C4-2B (cell line): ENCODE data around the gene MOXD1.

Experiments used
- H3K27ac ChIP-seq: fragments of 450-650 bp; 2 replicates; pipeline ENCODE4 v1.5.1; 2017
- ZFX ChIP-seq: fragments of 450-650 bp; IDR thresholded peaks from 2 replicates; pipeline ENCODE4 v1.6.1; 2017
- TF ChIP-seq, protein P1 (sequence below): fragments of 450-650 bp; conservative IDR thresholded peaks from 2 replicates; pipeline ENCODE4 v1.5.1; 2017; ENCODE audit warnings: mild to moderate bottlenecking

Gene MOXD1

DNA sequence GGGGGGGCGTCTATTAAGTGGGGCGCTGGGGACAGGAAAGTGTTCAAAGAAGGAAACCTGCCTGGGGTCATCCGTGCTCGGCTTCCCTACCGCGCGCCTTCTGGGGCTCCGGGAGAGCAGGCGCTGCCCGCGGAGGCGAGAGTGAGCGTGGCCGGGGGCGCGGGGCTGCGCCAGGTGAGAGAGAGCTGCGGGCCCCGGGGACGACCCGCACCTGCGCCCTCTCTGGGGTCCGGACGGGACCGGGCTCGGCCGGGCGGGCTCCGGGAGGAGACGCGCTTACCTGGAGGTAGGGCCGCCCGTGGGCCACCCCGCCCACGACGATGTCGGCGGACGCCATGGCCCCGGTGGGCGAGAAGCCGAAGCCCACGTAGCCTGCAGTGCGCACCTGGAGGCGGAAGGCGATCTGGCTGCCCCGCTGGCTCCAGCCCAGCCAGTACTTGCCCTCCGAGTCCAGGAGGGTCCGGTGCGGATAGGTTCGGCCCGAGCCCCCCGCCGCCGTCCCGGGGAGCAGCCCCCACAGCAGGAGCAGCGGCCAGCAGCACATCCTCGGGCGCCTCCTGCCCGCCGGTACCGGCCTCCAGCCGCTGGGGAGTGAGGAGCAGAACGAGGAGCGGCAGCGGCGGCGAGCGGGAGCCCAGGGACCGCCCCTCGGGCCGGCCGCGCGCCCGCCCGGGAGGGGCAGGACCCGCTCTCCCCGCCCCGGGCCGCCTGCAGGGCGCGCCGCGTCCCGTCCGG lies at the start of gene MOXD1:
Gene MOXD1 (minus strand): TSS at position 593 of the 735 bp plus-strand sequence. CDS start 49 bp downstream, at position 544.
- H3K27ac ChIP-seq, result no peak within 1 kb of the TSS
- TF ChIP-seq, protein P1, sequence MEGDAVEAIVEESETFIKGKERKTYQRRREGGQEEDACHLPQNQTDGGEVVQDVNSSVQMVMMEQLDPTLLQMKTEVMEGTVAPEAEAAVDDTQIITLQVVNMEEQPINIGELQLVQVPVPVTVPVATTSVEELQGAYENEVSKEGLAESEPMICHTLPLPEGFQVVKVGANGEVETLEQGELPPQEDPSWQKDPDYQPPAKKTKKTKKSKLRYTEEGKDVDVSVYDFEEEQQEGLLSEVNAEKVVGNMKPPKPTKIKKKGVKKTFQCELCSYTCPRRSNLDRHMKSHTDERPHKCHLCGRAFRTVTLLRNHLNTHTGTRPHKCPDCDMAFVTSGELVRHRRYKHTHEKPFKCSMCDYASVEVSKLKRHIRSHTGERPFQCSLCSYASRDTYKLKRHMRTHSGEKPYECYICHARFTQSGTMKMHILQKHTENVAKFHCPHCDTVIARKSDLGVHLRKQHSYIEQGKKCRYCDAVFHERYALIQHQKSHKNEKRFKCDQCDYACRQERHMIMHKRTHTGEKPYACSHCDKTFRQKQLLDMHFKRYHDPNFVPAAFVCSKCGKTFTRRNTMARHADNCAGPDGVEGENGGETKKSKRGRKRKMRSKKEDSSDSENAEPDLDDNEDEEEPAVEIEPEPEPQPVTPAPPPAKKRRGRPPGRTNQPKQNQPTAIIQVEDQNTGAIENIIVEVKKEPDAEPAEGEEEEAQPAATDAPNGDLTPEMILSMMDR, result no peak; the same call in 1 of the 2 replicates
- TF ChIP-seq ZFX, result no peak

DNA sequence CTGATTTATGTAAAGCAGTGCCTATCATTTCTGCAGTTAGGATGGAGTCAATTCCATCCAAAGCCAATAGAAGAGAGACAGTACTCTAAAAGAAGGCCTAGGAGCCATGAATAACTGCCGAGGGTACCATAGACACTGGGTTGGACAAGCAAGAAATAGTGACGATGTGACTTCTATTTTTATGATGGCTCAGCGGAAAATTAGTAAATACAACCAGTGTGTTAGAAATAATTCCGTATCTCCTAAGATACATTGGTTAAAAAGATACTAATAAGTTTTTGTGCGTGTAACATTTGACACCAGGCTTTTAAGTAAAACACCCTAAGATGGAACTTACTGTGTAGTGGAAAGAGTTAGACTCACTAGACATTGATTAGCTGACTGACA lies 45.6 kb upstream of the MOXD1 start:
- H3K27ac ChIP-seq, result no peak overlapping the region

DNA sequence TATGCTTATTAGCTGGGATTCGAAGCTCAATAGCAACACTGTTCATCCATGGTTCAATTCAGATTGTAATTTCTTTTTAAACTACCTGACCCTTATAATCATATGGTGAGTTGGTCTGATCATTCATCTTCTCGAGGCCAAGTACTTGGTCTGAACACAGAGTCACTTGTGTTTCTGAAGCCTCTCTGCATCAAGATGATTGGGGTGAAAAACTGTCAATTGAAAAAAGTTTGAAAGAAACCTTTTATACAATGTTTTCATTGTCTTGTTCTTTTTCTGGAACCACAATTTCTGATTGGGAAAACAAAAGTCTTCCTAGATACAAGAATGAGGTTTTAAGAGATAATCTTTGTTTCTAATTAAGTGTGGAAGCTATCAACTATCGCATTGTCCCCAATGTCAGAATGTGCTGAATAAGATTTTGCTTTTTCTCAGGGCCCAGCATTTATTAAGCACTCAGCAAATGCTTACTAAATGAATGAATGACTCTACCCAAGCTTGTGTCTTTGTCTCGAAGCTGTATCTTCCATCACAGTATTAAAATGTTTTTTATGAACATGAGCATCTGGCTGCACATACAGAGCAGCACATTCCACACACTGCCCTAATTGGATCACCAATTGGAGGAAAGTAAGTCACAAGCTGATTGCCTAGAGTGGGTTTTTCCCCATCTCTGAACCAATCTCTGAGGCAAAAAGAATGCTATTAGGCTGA lies 45.0 kb upstream of the MOXD1 start:
- H3K27ac ChIP-seq, result no peak overlapping the region
- TF ChIP-seq ZFX, result no peak
- TF ChIP-seq, protein P1, result no peak

More for the DNA sequence above, 45.6 kb upstream of the MOXD1 start:
- TF ChIP-seq ZFX, result no peak
- TF ChIP-seq, protein P1, result no peak

DNA sequence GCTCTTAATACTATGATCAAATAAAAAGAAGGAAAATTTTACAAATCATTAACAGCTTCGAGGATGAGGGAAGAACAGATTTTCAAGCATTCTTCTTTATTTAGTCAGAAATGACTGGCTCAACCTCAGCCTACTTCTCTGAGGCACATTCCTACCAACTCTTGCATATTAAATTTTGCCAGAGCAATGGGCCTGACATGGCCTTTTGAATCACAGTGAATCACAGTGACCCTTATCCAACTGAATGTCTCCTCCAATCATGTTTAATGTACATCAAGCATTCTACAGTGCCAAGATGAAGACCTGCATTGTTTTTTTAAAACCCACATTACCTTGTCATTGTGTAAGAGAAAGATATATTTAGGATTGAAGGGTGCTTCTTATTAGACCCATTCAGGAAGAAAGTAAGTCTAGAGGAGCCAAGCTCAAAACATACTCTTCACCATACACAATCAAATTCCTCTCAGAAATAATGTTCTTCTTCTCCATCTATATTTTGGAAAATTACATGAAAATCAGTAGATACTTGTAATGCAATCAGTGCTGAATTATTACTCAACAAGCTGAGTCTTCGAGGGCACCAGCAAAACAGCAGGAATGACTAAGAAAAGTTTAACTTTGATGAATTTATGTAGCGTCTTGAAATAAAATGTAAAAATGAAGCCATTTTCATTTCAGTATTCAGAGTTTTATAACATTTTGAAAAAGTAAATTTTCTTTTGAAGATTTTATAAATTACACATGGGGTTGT lies 44.1 kb upstream of the MOXD1 start:
- H3K27ac ChIP-seq, result no peak overlapping the region
- TF ChIP-seq, protein P1, result no peak
- no peak for TF ChIP-seq ZFX

DNA sequence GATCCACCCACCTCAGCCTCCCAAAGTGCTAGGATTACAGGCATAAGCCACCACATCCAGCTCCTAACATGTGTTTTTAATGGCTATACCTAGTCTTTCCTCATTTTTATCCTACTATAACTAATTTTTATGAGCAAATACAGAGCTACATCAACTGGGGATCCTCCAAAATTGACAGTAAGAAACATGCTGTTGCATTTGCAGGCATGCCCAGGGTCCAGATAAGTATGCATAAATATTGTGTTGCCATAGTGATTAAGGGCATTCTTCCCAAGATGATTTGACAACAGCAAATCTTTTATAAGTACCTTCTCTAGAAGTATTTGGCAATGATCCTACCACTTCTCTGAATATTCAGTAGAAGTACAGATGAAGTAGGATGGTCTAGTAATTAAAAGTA lies 41.9 kb upstream of the MOXD1 start:
- H3K27ac ChIP-seq, result no peak overlapping the region
- no peak for TF ChIP-seq ZFX
- TF ChIP-seq, protein P1, result no peak

DNA sequence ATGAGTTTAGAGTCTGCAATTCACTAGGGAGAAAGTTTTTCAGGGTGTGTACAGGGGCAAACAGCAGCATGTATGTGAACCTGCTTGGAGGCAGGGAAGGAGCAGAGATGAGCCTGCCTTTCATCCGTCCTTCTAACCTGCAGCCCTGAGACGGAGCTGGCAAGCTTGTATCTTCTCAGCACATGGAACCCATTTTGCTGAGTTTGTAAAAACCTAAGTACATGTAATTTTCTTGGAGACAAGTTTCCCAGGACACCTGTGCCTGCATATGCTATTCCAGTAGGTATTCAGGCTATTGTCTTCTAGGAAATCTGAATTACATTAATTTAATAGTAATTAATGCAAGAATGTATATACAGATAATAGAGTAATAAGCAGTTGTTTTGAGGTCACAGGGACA lies 28.8 kb upstream of the MOXD1 start:
- TF ChIP-seq, protein P1, result no peak
- TF ChIP-seq ZFX, result no peak
- no peak overlapping the region for H3K27ac ChIP-seq

DNA sequence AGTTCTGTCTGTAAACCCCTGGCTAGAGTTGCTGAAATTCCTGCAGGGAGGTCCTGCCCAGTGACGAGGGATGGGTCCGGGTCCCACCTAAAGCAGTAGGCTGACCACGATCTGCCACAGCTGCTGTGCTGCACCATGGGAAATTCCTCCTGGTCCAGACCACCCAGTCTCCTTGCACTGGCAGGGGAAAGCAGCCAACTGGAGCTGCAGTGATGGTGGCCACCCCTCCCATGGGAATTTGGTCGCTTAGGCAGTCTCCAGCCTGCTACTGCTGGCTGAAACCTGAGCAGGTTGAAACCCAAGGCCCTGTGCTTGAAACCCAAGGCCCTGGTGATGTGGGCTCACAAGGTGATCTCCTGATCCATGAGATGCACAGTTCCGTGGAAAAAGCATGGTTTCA lies 23.9 kb upstream of the MOXD1 start:
- no peak overlapping the region for H3K27ac ChIP-seq
- TF ChIP-seq ZFX, result no peak
- TF ChIP-seq, protein P1, result no peak
